HG02981 (cell line): Measurements from ENCODE around the gene GRIP2.

ENCODE experiments used
- ATAC-seq: cut with Tn5 transposase; IDR thresholded peaks from one replicate; pipeline ENCODE4 v1.9.1; 2021; ENCODE audit warnings: mild to moderate bottlenecking, moderate library complexity; ENCODE audit not compliant: unreplicated experiment

GRIP2 gene

DNA sequence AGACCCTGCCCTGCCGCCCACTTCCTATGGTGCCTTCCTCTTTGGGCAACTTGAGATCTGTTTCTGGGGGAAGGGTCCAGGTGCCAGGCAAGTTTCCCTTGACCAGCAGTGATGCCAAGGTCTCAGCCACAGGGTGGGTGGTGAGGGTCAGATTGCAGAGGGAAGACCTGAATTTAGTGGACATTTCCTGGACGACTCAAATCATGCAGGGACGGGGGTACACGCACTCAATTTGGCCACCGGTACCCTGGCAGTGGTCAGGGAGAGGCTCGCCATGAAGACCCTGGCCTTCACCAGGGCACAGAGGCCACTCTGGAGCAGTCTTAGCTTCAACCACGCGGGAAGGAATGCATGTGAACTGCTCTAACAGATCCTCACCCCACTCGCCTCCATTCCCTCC is 1.5 kb upstream of the GRIP2 start:
- ATAC-seq, result no peak

DNA sequence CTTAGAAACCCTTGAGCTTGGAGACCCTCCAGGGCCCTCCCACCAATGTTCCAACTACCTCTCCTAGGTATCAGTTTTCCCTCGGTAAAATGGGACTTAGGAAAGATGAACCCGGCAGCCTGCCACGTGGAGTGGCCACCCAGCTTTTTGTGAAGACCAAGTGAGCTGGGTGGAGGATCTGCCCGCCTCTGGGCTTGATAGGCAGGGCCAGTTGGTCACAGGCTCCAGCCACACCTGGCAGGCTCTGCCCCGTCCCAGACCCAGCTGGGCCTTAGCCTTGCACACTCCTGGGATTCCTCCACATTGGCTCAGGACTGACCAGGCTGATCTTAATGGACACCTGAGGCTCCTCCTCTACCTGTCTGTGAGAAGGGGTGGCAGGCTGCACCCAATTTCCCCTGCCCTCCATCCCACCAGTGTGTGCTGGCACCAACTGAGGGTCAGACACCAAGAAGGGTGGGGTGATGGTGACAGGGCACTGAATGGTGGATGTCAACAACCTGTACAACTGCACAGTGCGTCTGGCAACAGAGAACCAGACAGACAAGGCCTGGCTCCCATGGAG is 761 bp upstream of the GRIP2 start:
- no peak for ATAC-seq

DNA sequence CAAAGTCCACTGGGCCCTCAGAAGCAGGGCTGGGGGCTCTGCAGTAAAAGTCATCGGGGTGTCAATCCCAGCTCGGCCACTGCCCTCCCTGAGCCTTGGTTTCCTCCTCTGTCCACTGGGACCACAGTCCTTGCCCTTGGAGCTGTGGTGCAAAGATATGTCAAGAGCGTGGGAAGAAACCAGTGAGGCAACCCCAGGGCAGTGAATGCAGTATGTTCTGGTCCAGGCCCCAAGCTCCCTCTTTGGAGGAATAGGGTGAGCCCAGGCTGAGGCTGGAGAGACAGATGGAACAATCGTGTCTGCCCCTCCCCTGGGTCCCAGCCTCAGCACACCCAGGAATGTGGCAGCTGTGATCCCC is 779 bp downstream of the GRIP2 start:
- no peak for ATAC-seq

DNA sequence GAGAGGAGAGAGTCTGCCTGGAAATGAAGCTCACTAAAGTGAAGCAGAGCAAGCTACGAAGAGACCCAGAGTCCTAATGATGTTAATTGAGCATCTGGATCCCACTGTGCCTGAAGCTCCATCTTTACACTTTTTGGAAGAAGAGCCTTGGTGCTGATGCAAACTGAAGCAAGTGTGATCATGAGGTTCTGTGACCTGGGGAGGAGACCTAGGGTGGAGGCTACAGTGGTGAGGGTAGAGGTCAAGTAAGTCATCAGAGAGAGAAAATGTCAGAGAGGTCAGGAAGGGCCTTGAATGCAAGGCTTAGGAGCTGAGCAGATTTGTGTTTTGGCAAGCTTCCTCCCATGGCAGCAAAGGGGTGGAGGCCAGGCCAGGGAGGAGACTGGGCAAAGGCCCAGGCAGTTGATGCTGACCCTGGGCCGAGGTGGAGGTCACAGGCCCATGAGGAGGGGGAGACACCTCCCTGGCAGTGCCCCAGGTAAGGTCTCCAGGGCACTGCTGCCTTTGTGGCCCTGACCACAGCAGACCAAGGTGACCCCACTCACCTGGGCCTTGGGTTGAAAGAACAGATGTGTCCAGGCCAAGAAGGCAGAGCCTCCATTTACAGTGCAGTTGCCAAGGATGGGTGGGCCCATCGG is 1.6 kb downstream of the GRIP2 start:
- no peak for ATAC-seq

DNA sequence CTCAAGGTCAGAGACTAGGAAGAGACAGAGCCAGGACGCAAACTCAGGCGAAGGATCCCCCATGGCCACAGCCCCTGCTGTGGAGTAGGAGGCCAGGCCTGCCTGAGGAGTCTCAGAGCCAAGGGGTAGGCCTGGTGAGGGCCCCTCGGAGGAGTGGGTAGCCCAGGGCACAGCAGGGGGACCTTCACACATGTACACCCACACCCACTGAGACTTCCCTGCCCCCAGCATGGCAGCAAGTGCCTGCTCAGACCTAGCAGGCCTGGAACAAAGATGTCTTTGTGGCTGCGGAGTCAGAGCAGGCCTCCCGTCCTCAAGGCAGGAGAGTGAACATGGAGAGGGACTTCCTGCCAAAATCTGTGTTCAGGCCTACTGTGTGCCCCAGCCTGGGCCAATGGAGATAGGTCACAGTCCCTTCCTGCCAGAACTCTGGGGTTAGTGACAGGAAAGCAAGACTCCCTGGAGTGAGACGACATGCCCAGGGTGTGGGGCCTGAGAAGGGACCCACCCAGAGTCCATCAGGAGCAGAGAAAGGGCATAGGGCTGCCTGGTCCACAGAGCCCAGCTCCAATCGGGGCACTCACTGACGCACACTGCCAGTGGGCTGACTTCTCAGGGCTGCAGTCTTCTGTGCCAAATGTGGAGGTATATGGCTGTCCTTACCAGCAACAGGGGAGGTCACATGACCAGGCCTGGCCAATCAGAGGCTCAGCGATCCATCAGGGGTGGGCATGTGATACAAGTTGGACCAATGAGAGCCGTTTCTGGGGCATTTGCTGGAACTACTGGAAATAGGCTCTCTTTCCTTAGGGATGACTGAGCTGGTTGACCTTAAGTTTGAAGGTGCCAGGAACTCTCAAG is 2.3 kb downstream of the GRIP2 start:
- ATAC-seq, result no peak

DNA sequence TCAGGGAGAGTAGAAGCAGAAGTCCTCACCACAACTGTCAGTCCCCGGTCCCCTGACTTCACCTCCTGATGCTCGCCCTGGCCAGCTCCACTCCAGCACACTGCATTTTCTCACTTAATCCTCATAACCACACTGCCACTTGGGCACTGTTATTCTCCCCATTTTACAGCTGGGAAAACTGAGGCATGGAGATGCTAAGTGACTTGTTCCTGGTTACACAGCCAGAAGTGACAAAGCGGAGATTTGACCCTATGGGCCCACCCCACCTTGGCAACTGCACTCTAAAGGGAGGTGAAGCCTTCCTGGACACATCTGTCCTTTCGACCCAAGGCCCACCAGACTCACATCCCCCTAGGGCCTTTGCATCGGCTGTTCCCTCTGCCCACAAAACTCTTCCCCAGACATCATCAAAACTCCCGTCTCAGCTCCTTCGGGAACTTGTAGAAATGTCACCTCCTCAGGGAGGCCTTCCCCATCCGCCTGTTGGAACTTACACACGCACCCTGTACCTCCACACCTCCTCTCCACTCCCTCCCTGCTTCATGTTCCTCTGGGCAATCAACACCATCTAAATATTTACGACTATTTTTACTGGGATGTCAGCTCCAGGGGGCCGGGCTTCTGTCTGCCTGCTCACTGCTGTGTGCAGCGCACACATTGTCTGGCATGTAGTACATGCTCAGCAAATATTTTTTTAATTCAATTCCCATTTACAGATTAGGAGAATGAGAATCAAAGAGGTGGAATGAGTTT is 3.1 kb downstream of the GRIP2 start:
- no peak for ATAC-seq

DNA sequence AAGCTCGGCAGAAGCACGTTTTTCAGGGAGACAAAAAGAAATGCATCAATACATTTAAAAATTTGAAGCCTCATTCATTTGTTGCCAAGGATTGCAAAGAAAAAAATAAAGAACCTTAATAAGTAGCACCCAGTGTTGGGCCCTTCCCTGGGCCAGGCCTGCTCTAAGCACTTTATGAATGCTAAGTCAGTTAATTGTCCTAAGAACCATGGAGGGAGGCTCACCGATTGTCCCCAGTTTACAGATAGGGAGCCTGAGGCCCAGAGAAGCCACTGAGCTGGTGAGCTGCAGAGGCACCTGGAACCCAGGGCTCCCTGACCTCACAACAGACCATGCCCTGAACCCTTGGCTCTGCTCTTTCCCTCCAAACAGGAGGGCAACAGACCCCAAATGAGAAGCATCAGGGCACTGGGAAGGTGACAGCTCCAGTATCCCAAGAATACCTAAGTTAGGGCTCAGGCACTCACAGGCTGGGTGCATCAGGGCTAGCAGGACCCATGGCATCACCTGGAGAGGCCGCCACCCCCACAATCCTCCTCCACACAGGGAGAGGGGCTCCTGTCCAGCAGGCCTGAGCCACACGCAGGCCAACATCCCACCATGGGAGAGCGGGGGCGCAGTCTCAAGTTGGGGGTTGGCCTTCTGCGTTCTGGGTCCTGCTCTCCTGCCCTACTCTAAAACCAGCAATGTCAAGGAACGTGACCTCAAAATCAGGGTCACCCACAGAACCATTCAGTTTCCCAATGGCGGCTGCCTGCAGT is 3.9 kb downstream of the GRIP2 start:
- no peak for ATAC-seq

DNA sequence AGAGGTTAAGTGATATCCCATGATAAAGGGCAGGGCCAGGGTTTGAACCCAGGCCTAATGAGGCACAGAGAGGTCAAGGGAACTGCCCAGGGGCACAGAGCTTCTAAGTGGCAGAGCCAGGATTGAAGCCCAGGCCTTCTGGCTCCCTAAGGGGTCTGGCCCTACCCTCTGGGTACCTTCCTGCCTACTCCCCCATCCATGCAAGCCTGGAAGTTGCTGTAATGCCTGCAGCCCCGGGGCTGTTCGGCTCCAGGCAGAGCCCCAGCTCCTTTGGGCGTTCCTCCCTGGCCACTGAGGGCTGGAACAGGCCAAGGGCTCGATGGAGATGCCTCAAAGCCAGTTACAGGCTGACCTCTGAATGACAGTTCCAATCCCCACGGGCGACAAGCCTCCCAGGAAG is 4.5 kb downstream of the GRIP2 start:
- no peak for ATAC-seq

DNA sequence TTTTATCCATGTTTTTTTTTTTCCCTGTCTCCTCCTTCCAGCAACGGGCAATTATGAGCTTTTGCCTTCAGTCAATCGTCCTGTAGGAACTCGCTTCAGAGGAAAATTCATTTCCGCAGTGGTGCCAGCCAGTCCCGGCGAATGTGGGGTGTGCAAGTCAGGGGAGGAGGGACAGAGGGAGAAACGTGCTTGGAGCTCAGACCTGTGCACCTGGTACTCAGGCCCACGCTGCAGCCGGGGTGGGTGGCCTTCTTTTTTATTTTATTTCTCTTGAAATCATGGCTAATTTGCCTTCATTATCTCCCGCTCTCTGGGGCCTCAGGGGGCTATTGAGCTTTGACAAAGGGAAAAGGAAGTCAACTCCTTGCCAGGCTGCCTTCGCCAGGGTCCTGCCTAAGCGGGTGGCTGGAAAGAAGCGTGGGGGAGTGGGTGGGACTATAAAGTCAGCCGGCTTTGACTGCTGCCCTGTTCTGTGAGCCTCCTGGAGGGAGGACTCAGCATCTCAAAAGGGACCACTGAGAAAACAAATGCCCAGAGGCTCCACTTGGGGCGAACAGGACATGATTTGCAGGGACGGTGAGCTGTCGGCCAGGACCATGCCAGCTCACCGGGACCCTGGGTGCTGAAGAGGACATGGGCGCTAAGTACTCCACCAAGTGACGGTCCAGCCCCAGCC is 5.5 kb downstream of the GRIP2 start:
- ATAC-seq, result no peak

DNA sequence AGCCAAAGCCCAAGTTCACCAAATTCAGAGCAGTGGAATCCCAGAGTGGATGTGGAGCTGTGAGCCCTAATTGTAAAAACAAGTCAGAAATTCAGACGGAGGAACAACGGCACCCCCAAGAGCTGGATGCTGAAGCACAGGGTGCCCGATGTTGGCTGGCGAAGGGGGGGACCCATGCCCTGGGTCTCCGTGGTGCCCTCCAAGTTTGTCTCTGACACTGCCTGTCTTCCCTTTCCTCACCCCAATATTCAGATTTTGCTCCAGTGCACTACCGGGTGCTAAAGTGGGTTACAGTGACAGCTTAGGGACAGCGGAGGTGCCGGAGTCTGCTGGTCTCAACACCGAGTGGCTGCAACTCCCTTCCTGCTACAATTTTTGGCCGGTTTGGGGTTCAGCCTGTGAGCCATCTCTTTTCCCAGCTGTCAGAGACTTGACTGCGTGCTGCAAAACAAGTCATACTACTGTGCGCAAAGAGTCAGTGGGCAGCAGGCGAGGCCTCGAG is 6.6 kb downstream of the GRIP2 start:
- ATAC-seq, result no peak

DNA sequence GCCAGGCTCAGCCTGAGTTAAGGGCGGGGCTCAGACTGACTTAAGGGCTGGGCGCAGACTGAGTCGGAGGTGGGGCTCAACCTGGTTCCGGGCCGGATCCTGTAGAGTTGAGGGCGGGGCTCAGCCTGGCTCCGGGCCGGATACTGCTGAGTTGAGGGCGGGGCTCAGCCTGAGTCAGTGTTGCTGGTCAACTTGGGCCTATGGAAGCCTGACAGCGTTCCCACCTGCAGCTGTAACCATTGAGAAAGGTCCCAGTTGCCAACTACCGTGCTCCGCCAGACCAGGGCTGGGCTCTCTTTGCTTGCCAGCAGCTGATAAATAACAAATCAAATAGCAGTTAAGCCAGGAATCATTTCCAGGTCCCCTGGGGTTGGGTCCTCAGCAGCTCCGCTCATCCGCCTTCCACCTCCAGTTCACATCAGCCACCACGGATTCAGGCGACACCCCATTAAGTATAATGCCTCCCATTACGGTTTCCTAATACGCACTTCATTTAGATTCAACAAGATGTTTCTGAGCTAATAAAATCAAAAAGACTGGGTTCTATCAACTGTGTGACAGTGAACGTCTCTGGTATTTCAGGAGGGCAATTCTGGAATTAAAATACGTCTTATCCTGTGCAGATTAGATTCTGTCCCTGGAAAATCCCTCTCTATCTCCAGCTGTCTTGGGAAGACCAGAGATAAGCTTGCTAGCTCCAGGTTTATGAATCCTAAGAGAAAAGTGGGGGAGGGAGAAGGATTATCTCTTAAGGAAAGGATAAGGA is 7.3 kb downstream of the GRIP2 start:
- ATAC-seq, result no peak

DNA sequence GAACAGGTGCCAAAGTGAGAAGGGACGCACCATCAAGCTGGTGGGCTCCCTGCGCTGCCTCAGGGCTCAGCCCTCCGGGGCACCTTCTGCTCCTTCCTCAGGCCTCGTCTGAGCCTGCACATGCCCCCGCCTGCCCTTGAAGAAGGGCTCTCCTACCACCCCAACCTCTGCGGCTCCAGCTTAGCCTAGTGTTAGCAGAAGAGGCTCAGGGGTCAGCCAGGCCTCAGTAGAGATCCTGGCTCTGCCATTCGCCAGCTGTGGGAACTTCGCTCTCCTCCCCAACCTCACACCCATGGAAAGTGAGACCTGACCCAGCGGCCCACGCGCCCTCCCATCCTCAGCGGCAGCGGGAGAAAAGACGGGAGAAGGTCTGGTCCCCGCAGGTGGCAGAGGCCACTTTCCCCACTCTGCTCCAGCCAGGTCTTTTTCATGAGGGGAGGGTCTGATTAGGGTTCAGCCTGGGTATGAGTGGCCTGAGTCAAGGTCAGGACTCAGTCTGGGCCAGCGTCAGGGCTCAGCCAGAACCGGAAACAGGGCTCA is 8.2 kb downstream of the GRIP2 start:
- ATAC-seq, result no peak

DNA sequence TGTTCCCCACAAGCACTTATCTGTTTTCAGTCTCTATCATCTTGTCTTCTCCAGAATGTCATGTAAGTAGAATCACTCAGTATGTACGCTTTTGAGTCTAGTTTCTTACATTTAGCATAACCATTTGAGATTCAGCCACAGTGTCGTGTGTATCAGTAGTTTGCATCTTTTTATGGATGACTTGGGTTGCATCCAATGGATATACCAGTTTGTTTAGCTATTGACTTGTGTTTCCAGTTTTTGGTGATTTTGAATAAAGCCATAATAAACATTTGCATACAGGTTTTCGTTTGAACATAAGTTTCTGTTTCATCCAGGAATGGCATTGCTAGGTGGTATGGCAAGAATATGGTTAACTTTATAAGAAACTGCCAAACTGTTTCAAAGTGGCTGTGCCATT is 12.1 kb downstream of the GRIP2 start:
- ATAC-seq, result no peak

DNA sequence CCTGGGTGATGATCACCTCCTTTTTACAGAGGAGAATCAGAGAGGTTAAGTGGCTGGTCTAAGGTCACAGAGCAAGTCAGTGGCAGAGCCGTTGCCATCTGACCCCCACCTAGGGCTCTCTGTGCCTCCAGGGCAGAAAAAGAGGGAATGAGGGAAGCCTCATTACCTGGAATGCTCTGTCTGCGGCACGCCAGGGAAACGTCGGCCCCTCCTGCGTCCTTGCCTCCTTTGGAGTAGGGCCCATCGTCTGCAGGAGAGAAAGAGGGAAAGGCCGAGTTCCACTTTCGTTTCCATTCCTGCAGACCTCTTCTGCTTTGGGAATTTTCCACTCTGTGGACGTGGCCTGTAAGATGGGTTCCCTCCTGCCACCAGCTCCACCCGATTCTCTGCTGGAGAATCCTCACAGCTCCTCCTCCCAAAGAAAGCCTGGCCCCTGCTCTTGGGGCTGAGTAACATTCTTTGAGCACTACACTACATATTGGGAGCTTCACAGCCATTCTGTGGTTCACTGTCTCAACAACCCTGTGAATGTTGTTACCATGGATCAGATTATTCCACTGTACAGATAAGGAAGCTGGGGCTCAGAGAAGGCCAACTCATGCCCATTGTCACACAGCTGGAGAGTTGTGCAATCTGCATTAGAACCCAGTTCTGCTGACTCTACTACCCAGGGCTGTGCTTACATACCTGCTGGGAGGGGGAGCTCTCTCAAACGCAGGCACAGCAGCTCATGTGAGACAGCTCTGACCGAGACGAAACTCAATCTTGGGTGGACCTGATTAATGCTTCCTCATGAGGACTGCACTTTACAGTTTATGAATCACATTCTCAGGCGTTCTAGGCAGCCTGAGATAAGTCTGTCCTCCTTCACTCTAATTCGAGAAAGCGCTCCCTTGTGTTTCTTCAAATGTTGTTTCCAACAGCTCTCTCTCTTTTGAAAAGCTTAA is 14.2 kb downstream of the GRIP2 start:
- no peak for ATAC-seq

DNA sequence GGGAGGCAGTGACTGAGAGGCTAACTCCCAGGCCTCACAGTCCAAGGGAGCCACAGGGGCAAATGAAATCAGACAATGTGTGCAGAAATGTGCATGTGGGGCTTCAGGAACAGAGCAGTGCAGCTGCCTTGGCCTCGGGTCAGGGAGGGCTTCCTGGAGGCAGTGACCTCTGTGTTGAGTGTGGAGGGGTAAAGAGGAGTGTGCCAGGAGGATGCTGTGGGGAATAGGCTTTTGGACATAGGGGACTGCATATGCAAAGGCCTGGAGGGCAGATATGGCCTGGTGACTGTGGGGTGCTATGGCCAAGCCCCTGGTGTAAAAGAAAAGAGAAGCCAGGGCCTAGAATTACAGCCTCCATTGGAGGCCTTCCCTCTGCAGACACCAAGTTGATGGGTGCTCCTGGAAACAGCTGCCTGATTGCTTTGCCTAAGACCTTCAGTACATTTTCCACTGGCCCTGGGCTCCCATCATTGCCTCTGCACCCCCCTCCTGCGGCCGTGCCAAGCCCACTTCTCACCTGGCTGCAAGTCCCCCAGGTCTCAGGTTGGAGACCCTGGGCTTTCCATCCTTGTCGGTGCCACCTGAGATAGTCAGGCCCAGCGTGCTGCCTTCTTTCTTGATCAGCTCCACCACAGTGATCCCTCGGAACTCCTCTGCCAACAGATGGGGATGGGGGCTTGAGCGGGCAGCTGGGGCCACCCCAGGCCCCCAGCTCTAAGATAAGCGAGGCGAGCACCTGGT is 15.1 kb downstream of the GRIP2 start:
- no peak for ATAC-seq

DNA sequence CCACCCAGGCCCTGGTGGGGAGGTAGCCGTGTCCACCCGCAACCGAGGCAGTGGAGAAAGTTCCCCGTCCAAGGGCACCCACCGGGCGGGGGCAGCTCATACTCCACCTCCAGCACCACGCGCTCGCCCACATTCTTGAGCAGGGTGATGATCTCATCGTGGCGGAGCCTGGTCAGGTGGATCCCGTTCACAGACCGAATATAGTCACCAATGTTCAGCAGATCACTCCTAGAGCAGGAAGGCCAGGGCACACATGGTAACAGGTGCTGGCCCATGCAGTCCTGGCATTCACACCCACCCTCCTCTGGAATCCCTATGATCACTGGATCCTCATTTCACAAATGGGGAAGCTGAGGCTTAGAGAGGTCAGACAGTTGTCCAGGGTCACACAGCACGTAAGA is 15.8 kb downstream of the GRIP2 start:
- no peak for ATAC-seq

DNA sequence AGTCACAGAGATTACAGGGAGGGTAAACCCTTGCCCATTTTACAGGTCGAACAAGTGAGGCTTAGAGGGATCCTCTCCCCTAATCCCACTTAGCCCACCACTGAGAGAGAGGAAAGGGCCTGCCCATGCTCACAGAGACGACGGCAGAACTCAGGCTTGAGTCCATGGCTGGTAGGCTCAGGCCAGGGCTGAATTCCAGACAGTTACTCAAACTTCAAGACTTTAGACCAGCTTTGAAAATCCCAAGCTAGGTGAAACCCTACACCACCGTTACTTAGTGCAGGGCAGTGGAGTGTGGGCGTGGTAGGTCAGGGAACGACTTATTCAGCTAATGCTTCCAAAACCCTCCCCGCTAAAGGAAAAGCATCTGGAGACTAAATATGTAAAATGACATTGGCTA is 16.4 kb downstream of the GRIP2 start:
- ATAC-seq, result no peak
